Endothelial cell of umbilical vein (primary cell): ENCODE measurements around the gene FMN1. TPM values are rescaled to one million over a fixed set of nuclear protein-coding genes. Genes with fewer than 3 reads are reported as not detected.

Source experiments
- BruUV-seq: library from RNA; stranded (reverse); fragments of 400-500 nt; replicated peaks from 2 replicates; lab custom pipeline; 2021; lab: Mats Ljungman, UMichigan
- CTCF ChIA-PET: fragments of 300-600, 350-600 bp; sonication (Branson Sonifier 250); formaldehyde crosslinking; loops from one replicate; lab custom pipeline; 2021; ENCODE audit warnings: antibody characterized with exemption, inconsistent platforms; lab: Charles Lee
- POLR2A ChIA-PET: fragments of 300-600, 350-600 bp; sonication (Branson Sonifier 250); formaldehyde crosslinking; loops from one replicate; lab custom pipeline; 2021; ENCODE audit warnings: antibody characterized with exemption, inconsistent platforms; lab: Charles Lee
- DNase-seq: peaks from one replicate; pipeline ENCODE4 v3.0.0-alpha.2; 2011; ENCODE audit warnings: low read depth, low spot score
- FAIRE-seq: peaks from 2 replicates; lab custom pipeline; 2011; peaks lifted over from hg19 to GRCh38; lab: Jason Lieb, UNC
- H2AFZ ChIP-seq: 2 replicates; pipeline ENCODE4 v1.6.0; 2012; ENCODE audit warnings: low read depth, low read length, control low read depth, inconsistent platforms
- H3K27ac ChIP-seq: 2 replicates; pipeline ENCODE4 v1.5.1; 2011; ENCODE audit warnings: low read depth, mild to moderate bottlenecking, control low read depth, low read length, moderate library complexity; ENCODE audit not compliant: insufficient read depth
- H3K27me3 ChIP-seq, 2 experiments: 2 replicates each; pipeline versions ENCODE4 v1.6.0 to v1.6.1; 2011; ENCODE audit warnings: low read length in 2 of 2, mixed read lengths in 1 of 2; ENCODE audit not compliant: control insufficient read depth in 2 of 2, insufficient read depth in 2 of 2
- H3K36me3 ChIP-seq, 2 experiments: 2 replicates in 1 of 2; 3 replicates in 1 of 2; pipeline ENCODE4 v1.5.1; 2011; ENCODE audit warnings: low read length in 2 of 2, mild to moderate bottlenecking in 1 of 2, moderate library complexity in 1 of 2; ENCODE audit not compliant: control insufficient read depth in 2 of 2, insufficient read depth in 2 of 2; ENCODE audit errors: extremely low read depth in 1 of 2
- H3K4me1 ChIP-seq: 3 replicates; pipeline ENCODE4 v1.5.1; 2011; ENCODE audit warnings: mild to moderate bottlenecking, low read length; ENCODE audit not compliant: control insufficient read depth, insufficient read depth; ENCODE audit errors: extremely low read depth
- H3K4me2 ChIP-seq: 2 replicates; pipeline ENCODE4 v1.6.1; 2011; ENCODE audit warnings: low read length, control low read depth, mixed read lengths; ENCODE audit not compliant: insufficient read depth
- H3K4me3 ChIP-seq, 3 experiments: fragments of 200-600 bp in 1 of 3; sonication (generic), shearing (Covaris generic) in 1 of 3; replicated peaks in 1 of 3; 2 replicates each; pipeline ENCODE4 v1.5.1; 2011 to 2016; ENCODE audit warnings: control low read depth in 3 of 3, low read length in 3 of 3, mild to moderate bottlenecking in 2 of 3, inconsistent platforms in 1 of 3, low read depth in 1 of 3, moderate library complexity in 1 of 3; ENCODE audit not compliant: insufficient read depth in 1 of 3
- H3K79me2 ChIP-seq: 2 replicates; pipeline ENCODE4 v1.6.0; 2012; ENCODE audit warnings: low read length, inconsistent platforms; ENCODE audit not compliant: control insufficient read depth, insufficient read depth
- H3K9ac ChIP-seq: replicated peaks from 2 replicates; pipeline ENCODE3; 2011; ENCODE audit warnings: low read length, control low read depth; ENCODE audit not compliant: insufficient read depth; ENCODE audit errors: extremely low read depth
- H3K9me1 ChIP-seq: replicated peaks from 3 replicates; pipeline ENCODE4 v1.6.0; 2011; ENCODE audit warnings: mild to moderate bottlenecking, low read length; ENCODE audit not compliant: control insufficient read depth, insufficient read depth; ENCODE audit errors: extremely low read depth
- H3K9me3 ChIP-seq: replicated peaks from 2 replicates; pipeline ENCODE4 v1.5.1; 2012; ENCODE audit warnings: low read length, inconsistent platforms; ENCODE audit not compliant: control insufficient read depth, insufficient read depth
- H4K20me1 ChIP-seq: replicated peaks from 2 replicates; pipeline ENCODE3; 2011; ENCODE audit warnings: mild to moderate bottlenecking, low read length; ENCODE audit not compliant: control insufficient read depth, insufficient read depth; ENCODE audit errors: extremely low read depth
- EZH2 ChIP-seq: IDR thresholded peaks from 2 replicates; pipeline ENCODE4 v1.6.1; 2012; ENCODE audit warnings: borderline replicate concordance, low read depth, mild to moderate bottlenecking, moderate library complexity, low read length, inconsistent platforms; ENCODE audit not compliant: severe bottlenecking
- FOS ChIP-seq: IDR thresholded peaks from 2 replicates; pipeline ENCODE4 v1.6.1; 2011; ENCODE audit warnings: mild to moderate bottlenecking, low read length, moderate library complexity, borderline replicate concordance; ENCODE audit not compliant: insufficient read depth
- GATA2 ChIP-seq: IDR thresholded peaks from 2 replicates; pipeline ENCODE4 v1.7.0; 2011; ENCODE audit warnings: low read depth, mild to moderate bottlenecking, moderate library complexity, mixed read lengths, low read length; ENCODE audit not compliant: insufficient read length, insufficient read depth
- JUN ChIP-seq: IDR thresholded peaks from 2 replicates; pipeline ENCODE4 v1.6.1; 2011; ENCODE audit warnings: borderline replicate concordance, low read depth; ENCODE audit not compliant: insufficient read length, insufficient read depth
- MYC ChIP-seq: IDR thresholded peaks from one replicate; pipeline ENCODE4 v1.6.1; 2011; ENCODE audit warnings: mild to moderate bottlenecking, low read depth, low read length
- POLR2A ChIP-seq: IDR thresholded peaks from 2 replicates; pipeline ENCODE4 v1.6.1; 2012; ENCODE audit warnings: low read depth, mild to moderate bottlenecking, control low read depth, low read length
- POLR2AphosphoS5 ChIP-seq: IDR thresholded peaks from 2 replicates; pipeline ENCODE4 v1.6.1; 2012; ENCODE audit warnings: low read depth, mild to moderate bottlenecking, control low read depth, low read length, moderate library complexity; ENCODE audit not compliant: insufficient read depth
- dilution Hi-C: fragments of 300-500 bp; cut with MboI; formaldehyde crosslinking; loops from one replicate; pipeline ENCODE4 v1.15.0; 2019; ENCODE audit warnings: low sequenced_read_pairs; ENCODE audit not compliant: extremely low pct_ligation_motif_present
- intact Hi-C: fragments of 100-400 bp; cut with micrococcal nuclease; formaldehyde crosslinking; loops from one replicate; pipeline ENCODE4 v1.10.0; 2022
- polyA plus RNA-seq, 4 experiments: library from polyadenylated mRNA; depleted of rRNA in 3 of 4; stranded (reverse) in 3 of 4; unstranded in 1 of 4; fragments of >200 nt; gene quantifications; 2 replicates each; pipeline versions ENCODE4 v1.2.1 to v1.2.3, GENCODE V29; 2011 to 2012; ENCODE audit warnings: missing spikeins in 1 of 4
- total RNA-seq: library from RNA; stranded (reverse); gene quantifications from 2 replicates; pipeline ENCODE4 v1.2.3, GENCODE V29; 2021
- TF ChIP-seq, protein P1 (sequence below): IDR thresholded peaks from 2 replicates; pipeline ENCODE4 v1.6.1; 2011; ENCODE audit not compliant: insufficient read depth, insufficient read length
- TF ChIP-seq, protein P2 (sequence below), 2 donors: IDR thresholded peaks; 1 replicate in 1 of 2; 2 replicates in 1 of 2; pipeline ENCODE4 v1.5.1; 2011; ENCODE audit warnings: low read length in 2 of 2, mild to moderate bottlenecking in 2 of 2, moderate library complexity in 2 of 2, control low read depth in 1 of 2, inconsistent platforms in 1 of 2, low read depth in 1 of 2; ENCODE audit not compliant: insufficient read depth in 1 of 2; ENCODE audit errors: extremely low read depth in 1 of 2

FMN1 gene
- total and polyA plus RNA-seq, 2 donors (not counting 3 experiments of a cell fraction or from before 2014, with no cell fraction given), result 0.01 to 0.29 TPM

- Histone ChIP-seq H3K9me1 (no peaks in the 10 kb centered on the region), H3K79me2 (no peaks in the 10 kb centered on the region), H3K36me3 (no peaks in the 10 kb centered on the region), H4K20me1 (no peaks in the 10 kb centered on the region), H3K9ac (no peak overlapping the region), H3K27ac (no peak overlapping the region), H3K27me3 (no peaks in the 10 kb centered on the region), H3K4me3 (no peak overlapping the region), H3K9me3 (no peaks in the 10 kb centered on the region), H2AFZ (no peak overlapping the region), H3K4me2 (no peak overlapping the region), H3K4me1 (peaks cover 4% of the 10 kb centered on the region)
- no peak for DNase-seq
- BruUV-seq, result no TSS peak
- no peak for TF ChIP-seq FOS
- TF ChIP-seq EZH2, result no peak
- TF ChIP-seq, protein P1, sequence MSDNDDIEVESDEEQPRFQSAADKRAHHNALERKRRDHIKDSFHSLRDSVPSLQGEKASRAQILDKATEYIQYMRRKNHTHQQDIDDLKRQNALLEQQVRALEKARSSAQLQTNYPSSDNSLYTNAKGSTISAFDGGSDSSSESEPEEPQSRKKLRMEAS, result no peak
- no peak for TF ChIP-seq MYC
- TF ChIP-seq, protein P2, sequence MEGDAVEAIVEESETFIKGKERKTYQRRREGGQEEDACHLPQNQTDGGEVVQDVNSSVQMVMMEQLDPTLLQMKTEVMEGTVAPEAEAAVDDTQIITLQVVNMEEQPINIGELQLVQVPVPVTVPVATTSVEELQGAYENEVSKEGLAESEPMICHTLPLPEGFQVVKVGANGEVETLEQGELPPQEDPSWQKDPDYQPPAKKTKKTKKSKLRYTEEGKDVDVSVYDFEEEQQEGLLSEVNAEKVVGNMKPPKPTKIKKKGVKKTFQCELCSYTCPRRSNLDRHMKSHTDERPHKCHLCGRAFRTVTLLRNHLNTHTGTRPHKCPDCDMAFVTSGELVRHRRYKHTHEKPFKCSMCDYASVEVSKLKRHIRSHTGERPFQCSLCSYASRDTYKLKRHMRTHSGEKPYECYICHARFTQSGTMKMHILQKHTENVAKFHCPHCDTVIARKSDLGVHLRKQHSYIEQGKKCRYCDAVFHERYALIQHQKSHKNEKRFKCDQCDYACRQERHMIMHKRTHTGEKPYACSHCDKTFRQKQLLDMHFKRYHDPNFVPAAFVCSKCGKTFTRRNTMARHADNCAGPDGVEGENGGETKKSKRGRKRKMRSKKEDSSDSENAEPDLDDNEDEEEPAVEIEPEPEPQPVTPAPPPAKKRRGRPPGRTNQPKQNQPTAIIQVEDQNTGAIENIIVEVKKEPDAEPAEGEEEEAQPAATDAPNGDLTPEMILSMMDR (IDR thresholded peaks at IDR 0.05; ENCODE audit: extremely low read depth in 1 of 2, insufficient read depth in 1 of 2, low read depth in 1 of 2, low read length in 2 of 2), result no peak
- no peak for TF ChIP-seq POLR2AphosphoS5
- no peak for TF ChIP-seq JUN
- TF ChIP-seq GATA2, result no peak
- no peak for TF ChIP-seq POLR2A
- no peak for FAIRE-seq
- intact Hi-C loops, result no loop called here
- dilution Hi-C loops, result no loop called here
- CTCF ChIA-PET, result no interaction called here
- POLR2A ChIA-PET, result no interaction called here
These were observed 11.9 kb upstream of the FMN1 start for GRCh38 chr15:33206366-33206765.
